HG03442 (cell line): Measurements from ENCODE around the gene ZNF185.

Source experiments
- ATAC-seq: cut with Tn5 transposase; IDR thresholded peaks from one replicate; pipeline ENCODE4 v1.9.1; 2021; ENCODE audit warnings: mild to moderate bottlenecking, moderate library complexity; ENCODE audit not compliant: unreplicated experiment

Gene ZNF185

GRCh38 chrX:152895121-152895520 lies 2.7 kb upstream of the ZNF185 start:
- no peak for ATAC-seq

- no peak for ATAC-seq
Observed at GRCh38 chrX:152895724-152896420, 2.0 kb upstream of the ZNF185 start.

- ATAC-seq, result no peak
Observed at GRCh38 chrX:152896450-152896849, 1.4 kb upstream of the ZNF185 start.

- ATAC-seq, result no peak
Observed at GRCh38 chrX:152898442-152898841, 575 bp downstream of the ZNF185 start.

GRCh38 chrX:152899111-152899873 lies 1.4 kb downstream of the ZNF185 start:
- ATAC-seq, result no peak

- ATAC-seq, result no peak
Observed at GRCh38 chrX:152899874-152900719, 2.2 kb downstream of the ZNF185 start.

- ATAC-seq, result no peak
Observed at GRCh38 chrX:152900937-152901445, 3.1 kb downstream of the ZNF185 start.

- ATAC-seq, result no peak
Observed at GRCh38 chrX:152901816-152902501, 4.1 kb downstream of the ZNF185 start.

- ATAC-seq, result no peak
Observed at GRCh38 chrX:152902502-152902820, 4.6 kb downstream of the ZNF185 start.

- ATAC-seq, result no peak
Observed at GRCh38 chrX:152903589-152903988, 5.7 kb downstream of the ZNF185 start.

GRCh38 chrX:152904151-152905080 lies 6.5 kb downstream of the ZNF185 start:
- no peak for ATAC-seq

- no peak for ATAC-seq
Observed at GRCh38 chrX:152905081-152905420, 7.2 kb downstream of the ZNF185 start.

GRCh38 chrX:152907084-152907651 lies 9.3 kb downstream of the ZNF185 start:
- ATAC-seq, result no peak

- ATAC-seq, result no peak
Observed at GRCh38 chrX:152908486-152908885, 10.6 kb downstream of the ZNF185 start.

GRCh38 chrX:152910018-152910417 lies 12.2 kb downstream of the ZNF185 start:
- ATAC-seq, result peak; percentile 79

GRCh38 chrX:152912106-152912505 lies 14.2 kb downstream of the ZNF185 start:
- no peak for ATAC-seq

GRCh38 chrX:152912641-152913040 lies 14.8 kb downstream of the ZNF185 start:
- ATAC-seq, result no peak

- ATAC-seq, result no peak
Observed at GRCh38 chrX:152913346-152913745, 15.5 kb downstream of the ZNF185 start.

GRCh38 chrX:152913910-152914309 lies 16.0 kb downstream of the ZNF185 start:
- no peak for ATAC-seq
